T-helper 2 cell treated with Interferon-gamma antibody and Interleukin-4, amounts not matched to agents 100 ng/mL and 5 ng/mL, for 36 hours (primary cell): ENCODE results near the gene TSPAN1. TPM values are rescaled to one million over a fixed set of nuclear protein-coding genes. Genes with fewer than 3 reads are reported as not detected.

Experiments
- intact Hi-C: fragments of 100-400 bp; cut with micrococcal nuclease; formaldehyde crosslinking; loops from one replicate; pipeline ENCODE4 v1.15.1; 2023
- total RNA-seq: library from RNA; stranded (reverse); gene quantifications from 2 replicates; pipeline ENCODE4 v1.2.3, GENCODE V29; 2022

TSPAN1 gene
- not detected in 2 replicates for total RNA-seq

- intact Hi-C loops: no loop called here
Observed at GRCh38 chr1:46174448-46175231, at the start of gene TSPAN1. Gene TSPAN1, plus strand, starts transcription at chr1:46175087. Its CDS starts 6,021 bp downstream, at chr1:46181108.

GRCh38 chr1:46128344-46128743, 46.5 kb upstream of the TSPAN1 start:
- intact Hi-C loops: no loop called here

GRCh38 chr1:46130121-46130520, 44.8 kb upstream of the TSPAN1 start:
- intact Hi-C loops: loop anchor here (5.0 kb wide), 3 partner anchors 63 to 1307 kb away; partner anchors contain the start of genes FOXD2 and MAST2

GRCh38 chr1:46130606-46131005, 44.3 kb upstream of the TSPAN1 start:
- intact Hi-C loops: loop anchor here (5.0 kb wide), 3 partner anchors 63 to 1307 kb away; partner anchors contain the start of genes FOXD2 and MAST2

DNA sequence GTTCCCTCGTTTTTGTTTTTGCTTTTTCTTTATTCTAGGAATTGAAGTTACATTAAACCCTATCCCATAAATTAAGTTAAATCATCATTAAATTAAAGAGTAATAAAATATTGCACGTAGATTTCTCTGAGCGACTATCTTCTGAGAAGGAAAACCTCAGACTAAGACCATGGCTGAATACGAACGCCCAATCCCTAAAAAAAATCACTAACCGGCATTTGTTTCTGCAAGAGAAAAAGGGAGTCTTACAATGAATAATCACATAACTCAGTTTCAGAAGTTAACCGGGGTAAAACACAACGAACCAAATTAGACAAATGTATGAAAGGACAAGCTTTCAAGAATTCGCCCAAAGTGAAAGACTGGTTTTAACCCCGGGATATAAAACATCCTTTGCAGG, 43.8 kb upstream of the TSPAN1 start:
- intact Hi-C loops: loop anchor here (5.0 kb wide), 3 partner anchors 64 to 1306 kb away; partner anchors contain the start of genes FOXD2 and MAST2

GRCh38 chr1:46131712-46132528, 43.0 kb upstream of the TSPAN1 start:
- intact Hi-C loops: loop anchor here (1.0 to 5.0 kb wide), 7 partner anchors 65 to 1305 kb away; partner anchors contain the start of genes FOXD2, LRRC41, MAST2 and POMGNT1

GRCh38 chr1:46132529-46133180, 42.2 kb upstream of the TSPAN1 start, which contains the start of gene PIK3R3:
Gene PIK3R3, minus strand, starts transcription at chr1:46132629. Its CDS starts 677 bp downstream, at chr1:46131952.
- intact Hi-C loops: loop anchor here (1.0 to 5.0 kb wide), 7 partner anchors 65 to 1305 kb away; partner anchors contain the start of genes FOXD2, LRRC41, MAST2 and POMGNT1

- intact Hi-C loops: loop anchor here (2.0 to 5.0 kb wide), 6 partner anchors 66 to 1304 kb away; partner anchors contain the start of genes FOXD2, LRRC41, MAST2 and POMGNT1
Observed at GRCh38 chr1:46133181-46133658, 41.7 kb upstream of the TSPAN1 start.

DNA sequence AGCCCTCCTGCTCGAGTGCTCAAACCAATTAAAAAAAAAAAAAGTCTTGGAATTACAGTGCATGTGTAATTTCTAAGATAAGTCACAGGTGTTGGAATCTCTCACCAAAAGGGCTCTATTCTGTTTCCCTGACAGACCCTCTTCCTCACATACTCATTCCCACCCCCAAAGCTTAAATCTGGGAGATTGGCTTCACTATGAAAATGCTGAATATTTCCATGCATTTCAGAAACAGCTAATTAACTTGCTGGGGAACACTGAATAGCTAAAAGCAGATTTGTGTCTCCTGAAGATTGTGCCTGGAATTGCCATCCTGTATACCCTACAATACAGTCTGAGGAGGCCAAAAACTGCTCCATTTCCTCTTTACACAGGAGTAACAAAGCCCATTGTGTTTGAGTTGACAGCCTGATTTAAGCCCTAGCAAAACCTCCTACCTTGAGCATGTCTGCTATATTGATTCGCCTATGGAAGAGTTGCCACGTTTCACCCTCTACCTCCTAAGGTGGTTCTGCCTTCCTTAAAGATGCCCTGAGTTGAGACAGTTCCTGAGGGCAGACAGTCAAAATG, 41.0 kb upstream of the TSPAN1 start:
- intact Hi-C loops: loop anchor here (2.0 to 5.0 kb wide), 6 partner anchors 65 to 1303 kb away; partner anchors contain the start of genes FOXD2, LRRC41, MAST2 and POMGNT1

DNA sequence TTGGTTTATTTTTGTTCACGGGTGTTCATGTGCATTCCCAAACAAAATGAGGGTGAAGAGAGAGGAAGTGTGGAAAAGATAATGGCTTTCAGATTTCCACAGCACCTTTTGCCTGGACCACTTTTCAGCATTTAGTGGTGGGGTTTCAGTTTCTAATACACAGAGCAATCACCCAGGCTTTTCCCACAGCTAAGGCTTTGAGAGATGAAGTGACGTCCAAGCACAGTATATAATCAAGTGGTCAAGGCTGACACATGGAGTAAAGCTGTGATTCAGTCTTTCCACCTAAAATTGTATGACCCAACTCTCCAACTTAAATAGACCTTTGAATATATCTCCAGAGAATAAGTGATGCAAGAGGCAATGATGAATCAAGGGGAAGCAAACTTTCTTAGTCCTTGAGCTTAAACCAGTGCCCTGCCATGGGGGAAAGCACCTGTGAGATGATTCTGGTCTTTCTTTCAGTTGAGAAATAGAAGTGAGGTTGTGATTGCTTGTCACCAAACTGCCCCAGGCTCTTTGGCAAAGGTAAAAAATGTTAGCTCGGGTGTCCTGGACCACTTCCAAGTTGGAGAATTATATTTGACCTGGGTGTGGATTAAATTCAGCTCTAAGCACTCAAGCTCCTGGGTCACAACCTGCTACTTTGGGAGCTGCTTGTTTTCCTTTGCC, 40.1 kb upstream of the TSPAN1 start:
- intact Hi-C loops: loop anchor here (5.0 kb wide), 3 partner anchors 67 to 1303 kb away; partner anchors contain the start of genes FOXD2 and MAST2

DNA sequence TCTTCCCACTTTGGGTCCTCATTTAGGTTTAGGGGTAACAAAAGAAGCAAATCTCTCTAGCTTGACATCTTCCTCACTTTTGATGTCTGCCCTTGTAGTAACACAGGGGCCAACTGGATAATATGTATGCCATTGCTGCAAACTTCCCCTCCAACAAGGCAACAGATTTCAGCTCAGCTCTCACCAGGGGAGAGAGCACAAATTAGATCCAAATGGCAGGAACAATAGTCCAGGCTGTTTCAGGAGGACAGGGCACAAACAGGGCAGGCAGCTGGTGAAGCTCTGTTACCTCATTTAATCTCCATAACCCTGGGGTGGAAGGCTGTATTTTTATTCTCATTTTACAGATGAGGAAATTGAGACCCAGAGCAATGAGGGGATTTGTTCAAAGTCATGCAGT, 38.2 kb upstream of the TSPAN1 start:
- intact Hi-C loops: no loop called here

DNA sequence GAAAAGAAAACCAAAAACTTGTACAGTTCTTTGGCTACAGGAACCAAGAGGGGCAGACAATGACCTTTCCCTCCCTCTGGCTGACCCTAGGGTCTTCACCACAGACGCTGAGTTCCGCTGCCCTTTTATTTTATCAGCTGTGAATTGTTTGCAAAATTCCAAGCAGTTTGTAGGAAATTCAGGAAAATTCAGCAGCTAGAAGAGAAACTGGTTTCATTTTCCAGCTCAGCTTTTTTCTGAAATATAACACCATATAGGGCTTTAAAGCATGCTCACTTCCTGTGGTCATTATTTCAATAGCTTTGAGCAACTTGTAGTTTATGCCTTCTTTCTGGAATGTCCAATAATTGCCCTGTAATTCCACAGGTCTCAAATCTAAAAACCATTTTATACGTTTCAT, 37.0 kb upstream of the TSPAN1 start:
- intact Hi-C loops: no loop called here

GRCh38 chr1:46148318-46148717, 26.6 kb upstream of the TSPAN1 start:
- intact Hi-C loops: no loop called here

DNA sequence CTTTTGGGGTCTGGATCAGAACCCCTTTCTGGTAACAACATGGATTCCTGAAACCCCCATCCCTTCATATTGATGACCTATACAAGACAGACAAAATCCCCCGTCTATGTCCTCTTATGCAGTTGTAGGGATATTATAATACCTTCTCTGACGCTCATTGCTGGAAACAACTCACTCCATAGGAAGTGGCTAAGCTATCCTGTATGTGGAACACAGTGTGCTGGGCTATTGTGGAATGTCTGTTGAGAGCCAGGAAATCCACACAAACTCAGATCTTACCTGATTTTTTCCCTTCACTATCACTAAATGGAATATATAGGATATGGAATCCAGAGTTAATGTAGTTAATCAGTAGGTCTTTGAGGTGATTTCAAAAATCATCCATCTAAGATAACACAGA, 24.8 kb upstream of the TSPAN1 start:
- intact Hi-C loops: no loop called here

GRCh38 chr1:46152016-46152415, 22.9 kb upstream of the TSPAN1 start:
- intact Hi-C loops: no loop called here

- intact Hi-C loops: no loop called here
Observed at GRCh38 chr1:46153228-46153627, 21.7 kb upstream of the TSPAN1 start.

DNA sequence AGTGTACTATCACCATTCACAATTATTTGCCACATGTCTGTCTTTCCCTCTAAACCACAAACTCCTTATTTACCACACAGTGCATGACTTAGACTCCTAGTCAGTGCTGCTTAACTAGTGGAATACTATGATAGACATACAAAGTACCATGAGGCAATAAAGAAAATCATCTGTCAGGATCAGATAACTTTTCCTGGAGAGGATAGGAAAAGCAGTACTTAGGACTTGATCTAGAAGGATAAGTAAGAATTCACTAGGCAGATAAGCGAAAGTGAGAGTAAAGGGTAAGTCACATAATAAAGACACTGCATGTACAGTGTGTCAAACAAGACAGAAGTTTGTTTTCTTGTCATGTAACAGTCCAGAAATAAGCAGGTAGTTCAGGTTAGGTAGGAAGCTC, 21.2 kb upstream of the TSPAN1 start:
- intact Hi-C loops: no loop called here

DNA sequence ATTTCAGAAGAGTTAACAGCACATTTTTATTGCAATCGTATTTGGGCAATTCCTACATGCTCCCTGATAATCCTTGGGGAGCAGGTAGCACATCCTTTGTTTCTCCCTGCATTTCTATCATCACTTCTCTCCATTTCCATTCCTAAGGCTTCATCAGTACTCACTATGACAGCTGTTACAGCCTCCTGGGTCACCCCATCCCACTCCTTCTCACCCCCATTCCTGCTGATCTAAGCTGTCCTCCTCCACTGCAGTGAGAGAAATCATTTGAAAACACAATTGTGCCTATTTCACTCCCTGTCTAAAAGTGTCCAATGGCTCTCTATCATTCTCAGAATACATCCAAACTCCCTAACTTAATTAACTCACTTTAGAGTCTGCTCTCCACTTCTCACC, 17.0 kb upstream of the TSPAN1 start:
- intact Hi-C loops: no loop called here

GRCh38 chr1:46158312-46159281, 16.3 kb upstream of the TSPAN1 start:
- intact Hi-C loops: no loop called here
